ENCODE results near the gene NEK2. TPM values are rescaled to one million over a fixed set of nuclear protein-coding genes. Genes with fewer than 3 reads are reported as not detected.

NEK2 gene
- polyA plus RNA-seq, 1 donor, result 4.9 TPM

Other genes with a start within 250 kb of the NEK2 start
- gene RD3, start 183.5 kb downstream of the NEK2 start, polyA plus RNA-seq (ENCODE audit: insufficient read length), result 1.9 TPM
- 11.7 TPM for gene SLC30A1, start 96.5 kb downstream of the NEK2 start, polyA plus RNA-seq (ENCODE audit: insufficient read length)
- gene LPGAT1, start 155.1 kb upstream of the NEK2 start, polyA plus RNA-seq (ENCODE audit: insufficient read length), result 14.7 TPM